Measurements from ENCODE around the gene ASCL5. TPM values are rescaled to one million over a fixed set of nuclear protein-coding genes. Genes with fewer than 3 reads are reported as not detected.

Gene ASCL5
- total and polyA plus RNA-seq, 9 of the 15 experiments (the other 6 are each of a cell fraction or from before 2014, with no cell fraction given): 0.09 TPM; not detected in 8

DNA sequence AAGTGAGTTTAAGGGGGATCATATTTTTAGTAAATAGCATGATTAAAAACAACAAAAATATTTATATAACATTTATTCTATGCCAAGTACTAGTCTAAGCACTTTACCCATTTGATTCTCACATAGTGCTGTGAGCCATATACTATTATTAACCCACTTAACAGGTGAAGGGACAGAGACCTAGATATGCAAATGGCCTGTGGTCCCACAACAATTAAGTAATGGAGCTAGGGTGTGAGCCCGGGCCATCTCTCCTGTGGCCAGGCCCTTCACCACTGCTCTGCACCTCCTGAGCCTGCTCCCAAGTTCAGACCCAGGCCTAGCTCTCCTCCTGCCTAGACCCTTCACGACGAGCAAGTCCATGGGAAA, 537 bp downstream of the ASCL5 start:
- H3K9me3 ChIP-seq (replicated peaks; ENCODE audit: control insufficient read depth, insufficient read depth, low read depth, low read length): no peaks in the 10 kb centered on the region
- peaks cover 68 to 83% of the 10 kb centered on the region in 2 experiments for H3K27me3 ChIP-seq (ENCODE audit: control insufficient read depth in 2 of 2, insufficient read depth in 2 of 2, low read length in 2 of 2)
- H3K9me1 ChIP-seq (ENCODE audit: control insufficient read depth, insufficient read depth, low read length): no peaks in the 10 kb centered on the region
- in situ Hi-C loops (cut with MboI) (no loop called here), intact Hi-C loops (cut with micrococcal nuclease) (no loop called here)
- WGBS (ENCODE audit: insufficient coverage, low coverage, missing lambda C conversion rate): 0% methylated on average over 3 of the region's 3 CpGs
- H3K36me3 ChIP-seq (ENCODE audit: control insufficient read depth, insufficient read depth, low read length): no peaks in the 10 kb centered on the region
- no peak for ATAC-seq
- ChIA-PET POLR2A (interaction anchor here (0.6 to 0.9 kb wide), 2 partner anchors 75 to 85 kb away, joined by 3 read pairs; no protein-coding TSS in a partner anchor), CTCF (ENCODE audit: low intra/inter-chr PET ratio) (no interaction called here)
- H3K27ac ChIP-seq (ENCODE audit: extremely low read depth, low read depth, low read length): no peak overlapping the region
- H3K4me2 ChIP-seq (ENCODE audit: insufficient read depth, low read length): no peak overlapping the region
- DNase-seq (ENCODE audit: extremely low read depth in 1 of 4, low spot score in 3 of 4): no peak
- no peak for TF ChIP-seq ZNF551 (CRISPR knock-in tag; IDR thresholded peaks at IDR 0.05)
- TF ChIP-seq ZZZ3 (IDR thresholded peaks at IDR 0.05): no peak
- no peak for TF ChIP-seq TAF9B (IDR thresholded peaks at IDR 0.05; ENCODE audit: partially characterized antibody)
- no peak for TF ChIP-seq TCF3 (CRISPR knock-in tag; IDR thresholded peaks at IDR 0.05)
- BruUV-seq (replicated peaks): no TSS peak
- H3K9ac ChIP-seq (ENCODE audit: insufficient read depth in 1 of 2, low read depth in 2 of 2, low read length in 2 of 2): 0 out of 4 replicates have a peak overlapping the region, but pooled peaks of 1 of the 2 experiments have one; percentile 37
- no peaks in the 10 kb centered on the region for H3K79me2 ChIP-seq (ENCODE audit: control insufficient read depth, insufficient read depth, low read length)
- H3K4me1 ChIP-seq (replicated peaks in 1 of 2; ENCODE audit: control insufficient read depth in 2 of 2, insufficient read depth in 2 of 2, low read length in 2 of 2): peaks cover 0 to 3% of the 10 kb centered on the region in 2 experiments; a peak in 2 of 5 replicates
- no peak overlapping the region for H3K4me3 ChIP-seq
- H2AFZ ChIP-seq (ENCODE audit: low read depth, low read length): no peak overlapping the region
- no peak for FAIRE-seq
- peaks cover 9% of the 10 kb centered on the region for H4K20me1 ChIP-seq (replicated peaks; ENCODE audit: control insufficient read depth, insufficient read depth, low read length)

GRCh38 chr1:201125800-201126199, 1.2 kb downstream of the ASCL5 start:
- no peak for ATAC-seq
- Histone ChIP-seq H3K79me2 (ENCODE audit: control insufficient read depth, insufficient read depth, low read length) (no peaks in the 10 kb centered on the region), H3K27me3 (ENCODE audit: control insufficient read depth in 2 of 2, insufficient read depth in 2 of 2, low read length in 2 of 2) (peaks cover 73 to 88% of the 10 kb centered on the region in 2 experiments), H2AFZ (ENCODE audit: low read depth, low read length) (no peak overlapping the region), H3K9me3 (replicated peaks; ENCODE audit: control insufficient read depth, insufficient read depth, low read depth, low read length) (no peaks in the 10 kb centered on the region), H3K9ac (ENCODE audit: insufficient read depth in 1 of 2, low read depth in 2 of 2, low read length in 2 of 2) (no peak overlapping the region), H4K20me1 (replicated peaks; ENCODE audit: control insufficient read depth, insufficient read depth, low read length) (peaks cover 10% of the 10 kb centered on the region), H3K27ac (ENCODE audit: extremely low read depth, low read depth, low read length) (no peak overlapping the region), H3K9me1 (ENCODE audit: control insufficient read depth, insufficient read depth, low read length) (no peaks in the 10 kb centered on the region), H3K36me3 (ENCODE audit: control insufficient read depth, insufficient read depth, low read length) (no peaks in the 10 kb centered on the region), H3K4me2 (ENCODE audit: insufficient read depth, low read length) (no peak overlapping the region), H3K4me3 (no peak overlapping the region), H3K4me1 (replicated peaks in 1 of 2; ENCODE audit: control insufficient read depth in 2 of 2, insufficient read depth in 2 of 2, low read length in 2 of 2) (peaks cover 0 to 3% of the 10 kb centered on the region in 2 experiments; a peak in 2 of 5 replicates)
- in situ Hi-C loops (cut with MboI): no loop called here
- BruUV-seq (replicated peaks): no TSS peak
- intact Hi-C loops (cut with micrococcal nuclease): no loop called here
- POLR2A ChIA-PET: interaction anchor here (0.7 to 0.9 kb wide), 2 partner anchors 37 to 76 kb away, joined by 3 read pairs; no protein-coding TSS in a partner anchor
- no peak for FAIRE-seq
- WGBS (ENCODE audit: insufficient coverage, low coverage, missing lambda C conversion rate): 1% methylated on average over 7 of the region's 7 CpGs
- CTCF ChIA-PET (ENCODE audit: low intra/inter-chr PET ratio): no interaction called here
- no peak for DNase-seq (ENCODE audit: extremely low read depth in 1 of 4, low spot score in 3 of 4)
- TF ChIP-seq, protein P1, sequence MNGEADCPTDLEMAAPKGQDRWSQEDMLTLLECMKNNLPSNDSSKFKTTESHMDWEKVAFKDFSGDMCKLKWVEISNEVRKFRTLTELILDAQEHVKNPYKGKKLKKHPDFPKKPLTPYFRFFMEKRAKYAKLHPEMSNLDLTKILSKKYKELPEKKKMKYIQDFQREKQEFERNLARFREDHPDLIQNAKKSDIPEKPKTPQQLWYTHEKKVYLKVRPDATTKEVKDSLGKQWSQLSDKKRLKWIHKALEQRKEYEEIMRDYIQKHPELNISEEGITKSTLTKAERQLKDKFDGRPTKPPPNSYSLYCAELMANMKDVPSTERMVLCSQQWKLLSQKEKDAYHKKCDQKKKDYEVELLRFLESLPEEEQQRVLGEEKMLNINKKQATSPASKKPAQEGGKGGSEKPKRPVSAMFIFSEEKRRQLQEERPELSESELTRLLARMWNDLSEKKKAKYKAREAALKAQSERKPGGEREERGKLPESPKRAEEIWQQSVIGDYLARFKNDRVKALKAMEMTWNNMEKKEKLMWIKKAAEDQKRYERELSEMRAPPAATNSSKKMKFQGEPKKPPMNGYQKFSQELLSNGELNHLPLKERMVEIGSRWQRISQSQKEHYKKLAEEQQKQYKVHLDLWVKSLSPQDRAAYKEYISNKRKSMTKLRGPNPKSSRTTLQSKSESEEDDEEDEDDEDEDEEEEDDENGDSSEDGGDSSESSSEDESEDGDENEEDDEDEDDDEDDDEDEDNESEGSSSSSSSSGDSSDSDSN (IDR thresholded peaks at IDR 0.05; ENCODE audit: borderline replicate concordance in 1 of 2, low read depth in 2 of 2, low read length in 2 of 2): no peak
- no peak for TF ChIP-seq CHD1 (IDR thresholded peaks at IDR 0.05; ENCODE audit: low read length)
- no peak for TF ChIP-seq TAF7 (tag; IDR thresholded peaks at IDR 0.05)
- TF ChIP-seq, protein P2, sequence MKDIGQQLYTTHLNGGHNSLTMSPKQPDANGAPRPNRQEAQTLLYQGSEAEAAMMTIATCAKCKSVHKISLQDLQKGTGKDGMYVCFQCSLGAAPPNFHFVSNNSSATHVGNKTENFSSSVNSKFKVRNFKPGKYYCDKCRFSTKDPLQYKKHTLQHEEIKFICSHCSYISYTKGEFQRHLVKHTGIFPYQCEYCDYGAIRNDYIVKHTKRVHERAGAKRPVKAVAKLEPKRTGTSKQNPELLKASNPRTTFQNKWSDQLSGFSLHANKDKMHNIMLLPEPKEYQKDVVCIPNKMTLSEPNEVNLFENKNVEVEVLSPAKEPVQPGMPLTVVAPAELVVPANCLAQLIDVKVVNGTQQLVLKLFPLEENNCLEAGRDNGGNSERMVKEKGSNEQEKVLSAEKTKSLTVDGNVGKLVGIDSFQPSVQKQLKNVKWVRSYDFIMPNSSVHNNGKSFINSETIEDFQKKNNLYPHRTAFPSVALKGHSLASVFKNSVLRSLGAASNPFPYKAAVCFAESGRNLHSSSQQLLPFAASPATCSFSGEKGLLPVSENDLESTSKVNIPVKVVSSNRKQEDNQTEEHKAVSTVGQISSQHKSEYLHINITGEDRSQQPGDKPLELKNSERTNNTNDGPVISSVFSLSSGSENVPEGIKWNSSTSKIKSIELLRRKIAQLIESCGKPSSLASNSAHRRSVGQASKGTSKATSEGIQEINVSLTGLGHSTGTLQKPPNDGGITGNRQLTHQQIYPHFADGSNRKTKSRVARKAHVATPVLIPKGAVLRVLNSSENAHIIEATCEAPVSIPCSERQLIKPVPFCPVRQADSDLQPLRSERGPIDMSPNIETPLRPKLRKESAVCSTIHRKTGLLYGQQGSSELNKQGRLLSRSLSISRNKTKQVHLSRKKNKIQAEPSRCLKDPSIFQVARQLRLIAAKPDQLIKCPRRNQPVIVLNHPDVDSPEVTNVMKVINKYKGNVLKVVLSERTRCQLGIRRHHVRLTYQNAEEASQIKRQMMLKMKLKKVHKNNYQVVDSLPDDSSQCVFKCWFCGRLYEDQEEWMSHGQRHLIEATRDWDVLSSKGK (CRISPR knock-in tag; IDR thresholded peaks at IDR 0.05): no peak
- no peak for TF ChIP-seq CBX1 (IDR thresholded peaks at IDR 0.05; ENCODE audit: low read depth)
- no peak for TF ChIP-seq ZNF436 (CRISPR knock-in tag; IDR thresholded peaks at IDR 0.05)

Data from K562 (cell line).